T-helper 17 cell (primary cell): Measurements from ENCODE around the gene METTL26. TPM values are rescaled to one million over a fixed set of nuclear protein-coding genes. Genes with fewer than 3 reads are reported as not detected.

Experiments
- total RNA-seq, 4 donors: library from RNA in 2 of 4; stranded (reverse) in 2 of 4; gene quantifications; one replicate each; pipeline ENCODE4 v1.2.3 and lab custom pipeline; 2022 to 2026

METTL26 gene
- total RNA-seq, 2 donors from 2014 or later = 39.2 to 40.4 TPM

Other genes with a start within 250 kb of the METTL26 start
- gene NME4, start 239.1 kb downstream of the METTL26 start, total RNA-seq = 10 to 100 TPM; 31.9 to 39.8 TPM
- gene DECR2, start 234.4 kb downstream of the METTL26 start, total RNA-seq = 1 to 10 TPM; 7.5 to 9.0 TPM
- 10 to 100 TPM; 39.9 to 45.1 TPM for gene RAB11FIP3, start 210.7 kb downstream of the METTL26 start, total RNA-seq
- 10 to 100 TPM; 63.9 to 71.0 TPM for gene CAPN15, start 108.6 kb downstream of the METTL26 start, total RNA-seq
- gene PRR35, start 75.9 kb downstream of the METTL26 start, total RNA-seq = not detected
- gene NHLRC4, start 69.3 kb downstream of the METTL26 start, total RNA-seq = 1 to 10 TPM in 1 of 2 donors, under 1 TPM in 1; 0.86 to 1.4 TPM
- 10 to 100 TPM; 25.6 to 32.4 TPM for gene PIGQ, start 66.3 kb downstream of the METTL26 start, total RNA-seq
- 10 to 100 TPM; 10.6 to 11.6 TPM for gene RAB40C, start 46.2 kb downstream of the METTL26 start, total RNA-seq
- under 1 TPM; 0.10 to 0.18 TPM for gene WFIKKN1, start 5.3 kb downstream of the METTL26 start, total RNA-seq
- gene MCRIP2, start 5.5 kb upstream of the METTL26 start, total RNA-seq = 10 to 100 TPM; 15.7 to 17.1 TPM
- gene WDR90, start 13.1 kb upstream of the METTL26 start, total RNA-seq = 10 to 100 TPM; 11.1 to 15.3 TPM
- 100 to 1,000 TPM; 190 to 203 TPM for gene RHOT2, start 31.8 kb upstream of the METTL26 start, total RNA-seq
- 1 to 10 TPM; 5.7 to 5.9 TPM for gene RHBDL1, start 39.4 kb upstream of the METTL26 start, total RNA-seq
- 10 to 100 TPM; 65.5 to 67.4 TPM for gene STUB1, start 44.1 kb upstream of the METTL26 start, total RNA-seq
- gene JMJD8, start 48.0 kb upstream of the METTL26 start, total RNA-seq = 10 to 100 TPM; 28.0 to 36.1 TPM
- gene WDR24, start 54.1 kb upstream of the METTL26 start, total RNA-seq = 10 to 100 TPM in 1 of 2 donors, 1 to 10 TPM in 1; 9.0 to 11.7 TPM
- 10 to 100 TPM; 29.0 to 35.3 TPM for gene FBXL16, start 69.5 kb upstream of the METTL26 start, total RNA-seq
- 1 to 10 TPM; 3.8 to 4.3 TPM for gene METRN, start 78.8 kb upstream of the METTL26 start, total RNA-seq
- 10 to 100 TPM; 10.3 to 11.8 TPM for gene ANTKMT, start 84.8 kb upstream of the METTL26 start, total RNA-seq
- gene CCDC78, start 90.1 kb upstream of the METTL26 start, total RNA-seq = 1 to 10 TPM; 3.4 to 3.7 TPM
- gene HAGHL, start 90.8 kb upstream of the METTL26 start, total RNA-seq = 10 to 100 TPM in 1 of 2 donors, 1 to 10 TPM in 1; 9.8 to 12.5 TPM
- 10 to 100 TPM; 33.7 to 33.8 TPM for gene CIAO3, start 104.7 kb upstream of the METTL26 start, total RNA-seq
- not detected for gene MSLN, start 124.4 kb upstream of the METTL26 start, total RNA-seq
- 10 to 100 TPM; 14.9 to 17.1 TPM for gene RPUSD1, start 152.1 kb upstream of the METTL26 start, total RNA-seq
- gene CHTF18, start 152.3 kb upstream of the METTL26 start, total RNA-seq = 10 to 100 TPM; 21.1 to 22.4 TPM
- not detected for gene GNG13, start 164.4 kb upstream of the METTL26 start, total RNA-seq